DMS114 treated with DMSO at 0.1 percent for 48 hours (cell line): Measurements from ENCODE around the gene MED12L.
"Not testable (repeated sequence)": the region's sequence is repeated elsewhere in the genome, so short reads cannot be mapped to it uniquely, and the experiment has no call there.

Experiments
- DNase-seq: peaks from one replicate; lab custom pipeline; 2025; ENCODE audit not compliant: unreplicated experiment; lab: John Stamatoyannopoulos, UW

Gene MED12L

GRCh38 chr3:151206201-151206600 is 120.7 kb downstream of the MED12L start:
- DNase-seq = no peak

DNA sequence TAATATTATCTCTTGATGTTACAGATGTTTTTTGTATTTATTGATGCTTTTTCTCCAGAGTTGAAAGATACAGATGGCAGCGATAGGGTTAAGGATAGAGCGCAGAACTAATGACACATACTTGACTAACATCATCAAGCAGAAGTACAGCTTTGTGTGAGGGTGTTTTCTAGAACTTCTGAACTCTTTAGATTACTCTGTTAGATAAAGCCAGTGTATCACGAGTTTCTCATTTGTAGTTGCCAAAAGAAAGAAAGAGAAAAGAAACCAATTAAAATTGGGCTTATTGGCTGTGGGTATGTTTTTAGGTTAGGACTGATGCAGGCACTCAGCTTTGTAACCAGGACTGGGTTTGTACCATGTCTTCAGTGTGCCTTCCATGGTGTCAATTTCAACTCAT is 124.2 kb downstream of the MED12L start:
- DNase-seq = no peak

DNA sequence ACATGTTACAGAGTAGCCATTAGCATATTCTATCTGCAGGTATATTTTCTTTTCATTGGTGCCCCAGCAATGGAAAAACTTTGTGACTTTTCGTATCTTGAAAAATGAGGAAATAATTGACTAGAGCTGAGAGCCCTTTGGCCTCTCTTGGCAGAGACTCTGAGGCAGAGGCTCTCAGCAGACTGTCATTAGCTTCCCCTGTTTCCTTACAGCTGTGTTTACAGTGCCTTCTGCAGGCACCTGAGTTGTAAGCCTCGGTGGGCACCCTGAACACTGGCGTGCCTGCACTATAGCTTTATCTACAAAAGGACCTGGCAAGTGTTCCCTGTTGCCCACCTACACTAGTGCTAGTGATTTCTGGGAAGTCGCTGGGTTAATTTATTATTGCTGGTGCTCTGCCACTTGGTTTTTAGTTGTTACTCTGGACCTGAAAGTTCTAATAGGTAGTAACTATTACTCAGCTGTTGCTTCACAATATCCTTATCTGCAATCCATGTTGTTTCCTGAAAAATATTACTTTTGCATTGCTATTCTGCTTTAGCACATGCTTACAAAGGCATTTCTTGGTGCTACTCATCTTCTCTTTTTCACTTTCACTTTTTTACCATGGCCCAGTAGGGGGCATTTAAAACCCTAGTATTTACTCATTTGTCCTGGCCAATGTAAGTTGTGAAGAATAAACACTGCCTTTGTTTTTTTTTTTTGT is 125.4 kb downstream of the MED12L start:
- DNase-seq = no peak

DNA sequence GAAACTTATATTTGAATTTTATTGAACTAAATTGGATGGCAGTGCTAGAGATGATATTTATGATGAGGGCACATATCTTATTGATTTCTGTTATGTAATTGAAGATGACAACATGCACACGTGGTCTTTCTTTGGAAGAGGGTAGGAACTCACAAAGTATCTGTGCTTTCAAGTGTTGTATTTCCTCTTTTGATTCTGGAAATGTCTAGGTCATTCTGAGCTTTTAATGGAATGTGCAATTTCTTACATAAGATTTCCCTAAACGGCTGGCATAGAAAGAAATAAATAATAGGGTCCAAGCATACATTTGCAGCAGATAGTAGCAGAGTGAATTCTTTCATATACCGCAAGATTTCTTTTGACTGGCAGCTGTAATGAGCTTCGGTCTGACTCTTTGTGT is 127.7 kb downstream of the MED12L start:
- no peak for DNase-seq

- DNase-seq = no peak
Observed at GRCh38 chr3:151213881-151214280, 128.4 kb downstream of the MED12L start.

- DNase-seq = no peak
Observed at GRCh38 chr3:151214459-151214858, 129.0 kb downstream of the MED12L start.

DNA sequence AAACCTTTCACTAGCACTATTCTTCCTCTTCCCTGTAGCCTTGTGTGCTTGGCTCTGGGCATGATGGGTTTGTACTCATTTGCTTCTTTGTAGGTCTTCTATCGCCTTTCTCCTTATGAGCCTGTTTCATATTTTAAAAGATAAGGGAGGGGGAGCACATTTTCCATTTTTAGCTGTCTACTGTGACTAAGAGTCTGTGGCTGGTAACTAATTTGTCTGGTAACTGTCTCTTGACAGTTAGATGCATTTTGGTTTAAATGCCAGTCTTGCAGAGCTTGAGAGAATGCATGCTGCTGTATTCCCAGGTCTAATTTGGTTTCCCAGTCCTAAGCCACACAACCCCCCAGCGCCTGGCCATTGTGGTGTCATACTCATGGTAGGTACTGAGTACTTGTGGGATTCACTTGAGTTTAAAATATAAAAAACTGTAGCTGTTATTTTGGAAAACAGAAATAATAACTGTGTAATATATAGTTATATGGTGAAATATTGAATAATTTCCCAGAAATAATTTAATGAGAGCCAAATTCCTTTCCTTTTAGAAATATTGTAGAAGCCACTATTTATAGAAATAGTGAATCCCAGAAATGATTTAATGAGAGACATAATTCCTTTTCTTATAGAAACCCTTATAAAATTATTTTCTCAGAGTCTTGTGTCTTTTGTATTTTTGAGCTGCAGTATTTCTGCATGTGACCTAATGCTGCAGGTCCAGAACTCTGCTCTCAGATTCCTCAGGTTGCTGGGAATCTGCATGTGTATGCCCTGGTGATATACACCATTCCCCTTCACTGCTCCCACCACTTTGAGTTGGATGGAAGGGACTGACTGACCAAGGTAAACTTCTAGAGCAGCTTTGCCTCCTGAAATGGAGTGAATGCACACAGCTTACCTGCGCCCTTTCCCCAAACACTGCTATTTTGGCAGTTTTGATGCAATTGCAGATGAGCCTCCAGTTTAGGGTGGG is 131.5 kb downstream of the MED12L start:
- no peak for DNase-seq

DNA sequence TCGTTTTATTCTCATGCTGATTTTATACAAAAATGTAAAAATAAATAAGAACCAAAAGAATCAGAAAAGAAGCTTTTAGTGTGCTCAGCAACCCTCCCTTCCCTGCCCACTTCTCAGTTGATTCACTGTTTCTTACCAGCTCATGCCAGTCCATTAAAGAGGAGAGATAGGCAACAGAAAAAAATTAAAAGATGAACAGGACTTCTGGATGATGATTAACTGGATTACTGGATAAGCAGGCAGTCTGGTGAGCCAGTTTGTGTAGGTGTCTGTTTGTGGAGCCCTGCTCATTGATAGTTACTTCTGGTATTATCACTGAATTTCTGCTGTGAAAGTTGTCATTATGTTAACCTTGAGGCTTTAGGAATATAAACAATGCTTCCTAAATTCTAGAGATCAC is 132.7 kb downstream of the MED12L start:
- DNase-seq = no peak

DNA sequence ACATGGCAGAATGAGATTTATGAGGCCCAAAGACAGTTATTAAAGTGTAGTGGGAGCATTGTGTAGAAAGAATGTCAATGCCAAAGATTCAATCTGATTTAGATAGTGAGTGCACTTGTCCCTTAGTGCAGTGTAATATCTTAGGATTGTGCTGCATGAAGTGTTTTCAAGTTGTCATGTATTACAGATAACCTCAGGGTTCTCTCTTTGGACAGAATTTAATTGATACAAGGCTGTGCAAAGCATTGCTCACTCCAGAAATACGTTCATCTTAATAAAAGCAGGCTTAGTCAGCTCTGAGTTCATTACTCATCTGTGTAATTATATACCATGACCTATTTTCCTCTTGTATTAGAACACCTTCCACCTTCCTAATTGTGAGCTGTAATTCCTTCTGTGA is 133.6 kb downstream of the MED12L start:
- no peak for DNase-seq

DNA sequence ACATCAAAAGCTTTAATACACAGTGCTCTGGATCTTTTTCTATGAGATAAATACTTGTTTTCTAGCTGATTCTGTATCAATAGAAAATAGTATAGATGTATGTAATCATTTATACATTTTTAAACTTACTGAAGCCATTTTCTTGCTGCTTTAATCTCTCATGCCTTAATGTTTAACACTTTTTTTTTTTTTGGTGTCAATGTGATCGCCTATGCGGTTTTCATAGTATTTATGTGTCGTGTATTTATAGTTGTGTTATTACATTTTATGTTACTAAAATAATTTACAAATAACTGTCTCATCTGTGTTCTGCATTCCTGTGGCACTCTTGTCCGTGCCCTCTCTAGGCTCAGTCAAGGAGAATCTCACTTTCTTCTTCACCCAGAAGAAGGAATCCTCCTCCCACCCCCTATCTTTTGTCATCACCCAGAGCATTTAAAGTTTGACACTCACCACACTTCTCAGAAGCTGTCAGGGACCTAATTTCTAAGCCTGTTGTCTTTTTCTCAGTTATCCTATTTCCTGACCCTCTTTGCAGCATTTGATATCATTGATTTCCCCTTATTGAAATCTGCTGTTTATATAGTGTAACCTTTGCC is 138.9 kb downstream of the MED12L start:
- DNase-seq = no peak

DNA sequence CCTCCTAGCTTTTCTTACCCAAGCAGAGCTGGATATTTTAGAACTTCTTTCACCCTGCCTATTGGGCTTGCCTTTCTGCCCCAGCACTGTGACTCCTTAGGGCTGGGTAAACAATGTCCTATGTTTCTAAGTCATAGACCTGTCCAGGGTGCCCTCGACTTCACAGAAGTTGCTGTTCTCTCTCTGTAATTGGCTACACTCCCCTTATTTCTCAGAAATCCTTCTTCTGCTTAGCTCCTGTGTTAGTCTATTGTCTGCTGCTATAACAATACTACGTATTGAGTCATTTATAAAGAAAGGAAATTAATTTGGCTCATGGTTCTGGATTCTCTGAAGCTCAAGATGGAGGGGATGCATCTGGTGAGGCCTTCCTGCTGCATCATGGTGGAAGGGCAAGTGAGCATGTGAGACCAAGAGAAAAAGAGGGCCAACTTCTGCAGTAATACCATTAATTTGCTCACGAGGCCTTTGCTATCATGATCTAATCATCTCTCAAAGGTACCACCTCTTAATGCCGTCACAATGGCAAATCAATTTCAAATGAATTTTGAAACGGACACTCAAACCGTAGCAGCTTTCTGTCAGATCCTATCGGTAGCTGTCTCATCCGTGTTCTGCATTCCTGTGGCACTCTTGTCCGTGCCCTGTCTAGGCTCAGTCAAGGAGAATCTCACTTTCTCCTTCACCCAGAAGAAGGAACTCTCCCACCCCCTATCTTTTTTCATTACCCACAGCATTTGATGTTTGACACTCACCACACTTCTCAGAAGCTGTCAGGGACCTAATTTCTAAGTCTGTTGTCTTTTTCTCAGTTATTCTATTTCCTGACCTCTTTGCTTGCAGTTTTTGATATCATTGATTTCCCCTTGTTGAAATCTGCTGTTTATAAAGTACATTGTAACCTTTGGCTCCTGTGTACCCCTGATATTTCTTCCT is 139.8 kb downstream of the MED12L start:
- no peak for DNase-seq

GRCh38 chr3:151226088-151226563 is 140.7 kb downstream of the MED12L start:
- no peak for DNase-seq

- no peak for DNase-seq
Observed at GRCh38 chr3:151226825-151227224, 141.4 kb downstream of the MED12L start.

GRCh38 chr3:151227266-151227806 is 141.9 kb downstream of the MED12L start:
- DNase-seq = no peak

GRCh38 chr3:151227807-151228665 is 142.6 kb downstream of the MED12L start:
- peak; percentile 50 for DNase-seq

GRCh38 chr3:151228666-151229040 is 143.2 kb downstream of the MED12L start:
- no peak for DNase-seq

DNA sequence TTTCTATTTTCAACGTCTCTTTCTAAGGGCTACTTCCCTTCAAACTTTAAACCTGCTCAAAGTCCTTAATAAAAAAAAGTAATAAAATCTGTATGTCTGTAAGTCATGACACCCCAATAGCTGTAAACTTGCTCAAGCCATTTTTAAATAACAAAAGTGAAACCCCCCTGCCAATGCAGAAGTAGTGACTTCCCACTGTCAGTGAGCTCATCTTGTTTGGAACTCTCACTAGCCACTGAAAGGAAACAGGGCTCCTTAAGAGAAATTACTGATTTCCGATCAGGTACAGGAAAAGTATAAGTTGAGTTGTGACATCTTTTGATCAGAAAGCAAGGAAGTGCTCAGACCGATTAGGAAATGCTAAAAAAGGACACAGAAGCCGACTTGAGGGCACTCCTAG is 145.2 kb downstream of the MED12L start:
- no peak for DNase-seq

DNA sequence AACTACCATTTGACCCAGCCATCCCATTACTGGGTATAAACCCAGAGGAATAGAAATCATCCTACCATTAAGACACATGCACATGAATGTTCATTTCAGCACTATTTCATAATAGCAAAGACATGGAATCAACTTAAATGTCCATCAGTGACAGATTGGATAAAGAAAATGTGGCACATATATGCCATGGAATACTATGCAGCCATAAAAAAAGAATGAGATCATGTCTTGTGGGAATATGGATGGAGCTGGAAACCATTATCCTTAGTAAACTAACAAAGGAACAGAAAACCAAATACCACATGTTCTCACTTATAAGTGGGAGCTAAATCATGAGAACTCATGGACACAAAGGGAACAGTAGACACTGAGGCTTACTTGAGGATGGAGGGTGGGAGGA is 146.9 kb downstream of the MED12L start:
- DNase-seq = not testable (repeated sequence)

- DNase-seq = no peak
Observed at GRCh38 chr3:151232991-151233390, 147.5 kb downstream of the MED12L start.
